SK-N-SH (cell line): ENCODE measurements around the gene NR3C1. TPM values are rescaled to one million over a fixed set of nuclear protein-coding genes. Genes with fewer than 3 reads are reported as not detected.

Experiments
- CTCF ChIA-PET: fragments of 300-600, 350-600 bp; formaldehyde crosslinking; extraction: SDS; loops from one replicate; lab custom pipeline; 2021; lab: Yijun Ruan, JAX
- POLR2A ChIA-PET: fragments of 350-600 bp; sonication (Branson Sonifier 250); formaldehyde crosslinking; extraction: SDS; loops from one replicate; lab custom pipeline; 2020; ENCODE audit warnings: antibody characterized with exemption, inconsistent platforms; lab: Yijun Ruan, JAX
- DNase-seq: peaks from one replicate; pipeline ENCODE4 v3.0.0; 2012
- H2AFZ ChIP-seq: fragments of 200-600 bp; sonication (generic); 2 replicates; pipeline ENCODE4 v1.8.1; 2016; ENCODE audit warnings: antibody characterized with exemption, mild to moderate bottlenecking, low read depth
- H3F3A ChIP-seq: fragments of 200-600 bp; sonication (generic); replicated peaks from 2 replicates; pipeline ENCODE3; 2016; ENCODE audit warnings: antibody characterized with exemption, mild to moderate bottlenecking; ENCODE audit not compliant: insufficient read depth
- H3K27ac ChIP-seq, 2 experiments: fragments of 200-500 bp in 1 of 2; fragments of 200-600 bp in 1 of 2; sonication (Bioruptor generic) in 1 of 2; sonication (generic), shearing (Covaris generic) in 1 of 2; 2 replicates each; pipeline versions ENCODE4 v1.5.1 to v1.6.1; 2014 to 2016; ENCODE audit warnings: low read depth in 2 of 2, inconsistent platforms in 1 of 2, low read length in 1 of 2, mild to moderate bottlenecking in 1 of 2, mixed read lengths in 1 of 2
- H3K27me3 ChIP-seq: fragments of 200-600 bp; sonication (generic), shearing (Covaris generic); 2 replicates; pipeline ENCODE4 v1.6.1; 2016; ENCODE audit warnings: mixed run types; ENCODE audit not compliant: insufficient read depth
- H3K36me3 ChIP-seq, 2 experiments: fragments of 200-500 bp in 1 of 2; fragments of 200-600 bp in 1 of 2; sonication (Bioruptor generic) in 1 of 2; sonication (generic) in 1 of 2; replicated peaks in 1 of 2; 2 replicates each; pipeline versions ENCODE3 to v1.5.1; 2014 to 2016; ENCODE audit warnings: low read length in 1 of 2, mild to moderate bottlenecking in 1 of 2; ENCODE audit not compliant: insufficient read depth in 2 of 2, control insufficient read depth in 1 of 2
- H3K4me1 ChIP-seq, 2 experiments: fragments of 200-500 bp in 1 of 2; fragments of 200-600 bp in 1 of 2; sonication (Bioruptor generic) in 1 of 2; sonication (generic), shearing (Covaris generic) in 1 of 2; 2 replicates each; pipeline versions ENCODE4 v1.5.1 to v1.6.1; 2014 to 2016; ENCODE audit warnings: low read depth in 1 of 2, low read length in 1 of 2, mixed run types in 1 of 2; ENCODE audit not compliant: insufficient read depth in 2 of 2, control insufficient read depth in 1 of 2
- H3K4me2 ChIP-seq: fragments of 200-600 bp; sonication (generic), shearing (Covaris generic); 2 replicates; pipeline ENCODE4 v1.6.1; 2017; ENCODE audit warnings: mixed run types
- H3K4me3 ChIP-seq, 2 experiments: fragments of 200-500 bp in 1 of 2; fragments of 200-600 bp in 1 of 2; sonication (Bioruptor generic) in 1 of 2; sonication (generic), shearing (Covaris generic) in 1 of 2; 2 replicates each; pipeline versions ENCODE4 v1.5.1 to v1.8.1; 2014 to 2016; ENCODE audit warnings: low read depth in 2 of 2, inconsistent platforms in 1 of 2, low read length in 1 of 2, mild to moderate bottlenecking in 1 of 2, mixed read lengths in 1 of 2, moderate library complexity in 1 of 2
- H3K79me2 ChIP-seq: fragments of 200-600 bp; sonication (generic); 2 replicates; pipeline ENCODE4 v1.8.1; 2017; ENCODE audit warnings: mild to moderate bottlenecking; ENCODE audit not compliant: insufficient read depth
- H3K9ac ChIP-seq: fragments of 200-600 bp; sonication (generic); 2 replicates; pipeline ENCODE4 v1.6.1; 2017; ENCODE audit warnings: mixed run types
- H3K9me2 ChIP-seq: fragments of 200-600 bp; sonication (generic); 2 replicates; pipeline ENCODE4 v1.6.1; 2017; ENCODE audit warnings: mixed run types
- H3K9me3 ChIP-seq: fragments of 200-600 bp; sonication (generic); 2 replicates; pipeline ENCODE4 v1.6.1; 2017; ENCODE audit warnings: mixed run types, mild to moderate bottlenecking, moderate library complexity
- H4K20me1 ChIP-seq: fragments of 200-600 bp; sonication (generic); 2 replicates; pipeline ENCODE4 v1.6.1; 2017; ENCODE audit warnings: mild to moderate bottlenecking, mixed run types; ENCODE audit not compliant: insufficient read depth
- CHD2 ChIP-seq: fragments of 150-350 bp; IDR thresholded peaks from 2 replicates; pipeline ENCODE4 v1.6.1; 2018; ENCODE audit warnings: low read length; ENCODE audit not compliant: partially characterized antibody
- CTCF ChIP-seq: fragments of 200-600 bp; sonication (generic); IDR thresholded peaks from 2 replicates; pipeline ENCODE4 v1.6.1; 2017; ENCODE audit warnings: antibody characterized with exemption, mild to moderate bottlenecking, moderate library complexity
- EZH2phosphoT487 ChIP-seq: fragments of 200-600 bp; sonication (generic); IDR thresholded peaks from 2 replicates; pipeline ENCODE4 v1.6.1; 2017; ENCODE audit warnings: low read depth, mixed run types, mild to moderate bottlenecking, antibody characterized with exemption, moderate library complexity, borderline replicate concordance
- FOSL2 ChIP-seq: IDR thresholded peaks from 2 replicates; pipeline ENCODE4 v1.4.0; 2012; ENCODE audit warnings: low read depth, mild to moderate bottlenecking, moderate library complexity, borderline replicate concordance
- FOXJ3 ChIP-seq: sonication (generic); formaldehyde crosslinking; IDR thresholded peaks from 2 replicates; pipeline ENCODE4 v1.5.1; 2020; ENCODE audit warnings: mild to moderate bottlenecking, missing genetic modification reagents
- FOXM1 ChIP-seq: IDR thresholded peaks from 2 replicates; pipeline ENCODE4 v1.4.0; 2012; ENCODE audit warnings: low read depth, mild to moderate bottlenecking
- IRF3 ChIP-seq: fragments of 150-350 bp; IDR thresholded peaks from 2 replicates; pipeline ENCODE4 v1.6.1; 2016; ENCODE audit warnings: mild to moderate bottlenecking, low read depth, low read length
- JUND ChIP-seq: IDR thresholded peaks from 2 replicates; pipeline ENCODE4 v1.4.0; 2012
- MEF2A ChIP-seq: IDR thresholded peaks from 2 replicates; pipeline ENCODE4 v1.4.0; 2012; ENCODE audit warnings: low read depth, borderline replicate concordance
- MXI1 ChIP-seq: IDR thresholded peaks from 2 replicates; pipeline ENCODE4 v1.6.1; 2012; ENCODE audit warnings: mild to moderate bottlenecking, low read depth, low read length, improper control_type of control experiment
- NFIC ChIP-seq: IDR thresholded peaks from 2 replicates; pipeline ENCODE4 v1.4.0; 2012; ENCODE audit warnings: borderline replicate concordance
- NRF1 ChIP-seq: IDR thresholded peaks from 2 replicates; pipeline ENCODE4 v1.6.1; 2012; ENCODE audit warnings: low read depth, mild to moderate bottlenecking, low read length
- RFX5 ChIP-seq: IDR thresholded peaks from 2 replicates; pipeline ENCODE4 v1.6.1; 2012; ENCODE audit warnings: mild to moderate bottlenecking, improper control_type of control experiment, low read length
- SIN3A ChIP-seq: IDR thresholded peaks from 2 replicates; pipeline ENCODE4 v1.6.1; 2012; ENCODE audit warnings: low read depth, mild to moderate bottlenecking, low read length, moderate library complexity, borderline replicate concordance
- SMC3 ChIP-seq: IDR thresholded peaks from 2 replicates; pipeline ENCODE4 v1.6.1; 2012; ENCODE audit warnings: low read depth, low read length, improper control_type of control experiment
- TCF12 ChIP-seq: IDR thresholded peaks from 2 replicates; pipeline ENCODE4 v1.4.0; 2012
- WGBS: methylation state at CpG from one replicate; pipeline ENCODE4 v1.1.6; 2017; ENCODE audit warnings: low lambda C conversion rate; 5-methylcytosine and 5-hydroxymethylcytosine counted together
- polyA plus RNA-seq, 3 experiments: library from polyadenylated mRNA; depleted of rRNA; stranded (reverse); fragments of >200 nt; gene quantifications; 2 replicates each; pipeline ENCODE4 v1.2.3, GENCODE V29; 2012

Gene NR3C1
- polyA plus RNA-seq, 1 of the 3 experiments (the other 2 are of a cell fraction), result 7.1 TPM

- Histone ChIP-seq H3K4me2 (no peak overlapping the region), H3K9me2 (0 out of 2 replicates have a peak, but pooled peaks cover 3% of the 10 kb centered on the region), H3K9ac (no peak overlapping the region), H3K79me2 (no peaks in the 10 kb centered on the region), H3K4me3 (no peak overlapping the region)
- CTCF ChIA-PET, result no interaction called here
- no peak for TF ChIP-seq NFIC
- TF ChIP-seq EZH2phosphoT487, result no peak
- TF ChIP-seq SMC3, result no peak
- no peak for TF ChIP-seq TCF12
- TF ChIP-seq, all 33 proteins: peak for 0
- H3K4me1 ChIP-seq, result no peaks in the 10 kb centered on the region
- H3K9me3 ChIP-seq, result peaks cover 1% of the 10 kb centered on the region; the same call in 1 of the 2 replicates
- no peak overlapping the region for H3K27ac ChIP-seq
- H3K27me3 ChIP-seq, result no peaks in the 10 kb centered on the region
- H2AFZ ChIP-seq, result no peak overlapping the region
- peaks cover 4 to 11% of the 10 kb centered on the region in 2 experiments for H3K36me3 ChIP-seq
- WGBS, result 90% methylated on average over 1 of the region's 1 CpG
- H3F3A ChIP-seq, result no peaks in the 10 kb centered on the region
- no peak for DNase-seq
- no peaks in the 10 kb centered on the region for H4K20me1 ChIP-seq
- POLR2A ChIA-PET, result no interaction called here
Measured at GRCh38 chr5:143274952-143275351, 128.5 kb downstream of the NR3C1 start.

- Histone ChIP-seq H3K27me3 (no peaks in the 10 kb centered on the region), H3F3A (no peaks in the 10 kb centered on the region), H4K20me1 (no peaks in the 10 kb centered on the region), H3K79me2 (no peaks in the 10 kb centered on the region), H2AFZ (no peak overlapping the region), H3K4me2 (no peak overlapping the region), H3K9me3 (peaks cover 12% of the 10 kb centered on the region; the same call in 1 of the 2 replicates), H3K9me2 (0 out of 2 replicates have a peak, but pooled peaks cover 3% of the 10 kb centered on the region)
- no peak for DNase-seq
- no peak for TF ChIP-seq RFX5
- no peak for TF ChIP-seq IRF3
- no peak for TF ChIP-seq CHD2
- TF ChIP-seq SIN3A, result no peak
- no peak for TF ChIP-seq JUND
- TF ChIP-seq TCF12, result no peak
- TF ChIP-seq FOXJ3 (CRISPR knock-in tag), result no peak
- TF ChIP-seq MEF2A, result no peak
- no peak for TF ChIP-seq MXI1
- no peak for TF ChIP-seq FOXM1
- TF ChIP-seq NRF1, result no peak
- no peak for TF ChIP-seq CTCF
- no peak for TF ChIP-seq FOSL2
- TF ChIP-seq NFIC, result no peak
- TF ChIP-seq, all 33 proteins: peak for 0
- ChIA-PET POLR2A (no interaction called here), CTCF (no interaction called here)
- H3K4me3 ChIP-seq, result no peak overlapping the region
- no peak overlapping the region for H3K9ac ChIP-seq
- no peaks in the 10 kb centered on the region for H3K4me1 ChIP-seq
- H3K27ac ChIP-seq, result no peak overlapping the region
- 95% methylated on average over 2 of the region's 2 CpGs for WGBS
- peaks cover 0 to 3% of the 10 kb centered on the region in 2 experiments for H3K36me3 ChIP-seq
Measured at GRCh38 chr5:143271431-143271830, 132.1 kb downstream of the NR3C1 start.
